GM20000 (cell line): Measurements from ENCODE around the gene KIN.
A peak's percentile ranks its signal among the peaks of the same experiment; 100 is the strongest.
"Not testable (repeated sequence)": the region's sequence is repeated elsewhere in the genome, so short reads cannot be mapped to it uniquely, and the experiment has no call there.

Experiments used
- DNase-seq: peaks from one replicate; pipeline ENCODE4 v3.0.0; 2012; ENCODE audit warnings: low spot score
- TF ChIP-seq, protein P1 (sequence below): IDR thresholded peaks from 2 replicates; pipeline ENCODE4 v1.5.1; 2012; ENCODE audit warnings: mild to moderate bottlenecking, control low read depth; ENCODE audit errors: extremely low read depth, missing control alignments

Gene KIN

DNA sequence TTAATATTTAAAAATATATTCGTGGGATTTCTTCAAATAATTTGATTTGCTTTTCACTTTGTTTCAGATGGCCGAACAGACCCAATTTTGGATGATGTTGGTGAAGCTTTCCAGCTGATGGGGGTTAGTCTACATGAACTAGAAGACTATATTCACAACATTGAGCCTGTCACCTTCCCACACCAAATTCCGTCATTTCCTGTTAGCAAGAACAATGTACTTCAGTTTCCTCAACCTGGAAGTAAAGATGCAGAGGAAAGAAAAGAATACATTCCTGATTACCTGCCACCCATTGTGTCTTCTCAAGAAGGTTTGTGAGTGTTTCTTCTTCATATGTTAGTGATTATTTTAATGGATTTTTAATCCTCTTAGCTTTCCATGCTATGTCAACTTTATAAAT is 36.5 kb upstream of the KIN start:
- DNase-seq, result no peak

DNA sequence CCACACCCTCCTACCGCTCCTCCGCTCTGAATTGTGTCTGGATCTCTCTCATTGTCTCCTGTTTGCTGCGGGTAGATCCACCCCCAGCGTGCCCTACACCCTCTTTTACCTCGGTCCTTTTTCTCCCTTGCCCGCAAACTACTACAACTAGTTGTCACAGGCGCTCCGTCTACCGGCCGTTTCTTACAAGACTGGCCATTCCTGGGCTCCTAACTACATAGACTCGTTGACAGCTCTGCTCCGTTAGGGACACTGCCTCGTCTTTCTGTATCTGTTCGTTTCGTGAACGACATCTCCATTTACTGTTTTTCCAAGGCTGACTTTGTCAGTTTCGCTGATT is 31.3 kb upstream of the KIN start:
- TF ChIP-seq, protein P1, sequence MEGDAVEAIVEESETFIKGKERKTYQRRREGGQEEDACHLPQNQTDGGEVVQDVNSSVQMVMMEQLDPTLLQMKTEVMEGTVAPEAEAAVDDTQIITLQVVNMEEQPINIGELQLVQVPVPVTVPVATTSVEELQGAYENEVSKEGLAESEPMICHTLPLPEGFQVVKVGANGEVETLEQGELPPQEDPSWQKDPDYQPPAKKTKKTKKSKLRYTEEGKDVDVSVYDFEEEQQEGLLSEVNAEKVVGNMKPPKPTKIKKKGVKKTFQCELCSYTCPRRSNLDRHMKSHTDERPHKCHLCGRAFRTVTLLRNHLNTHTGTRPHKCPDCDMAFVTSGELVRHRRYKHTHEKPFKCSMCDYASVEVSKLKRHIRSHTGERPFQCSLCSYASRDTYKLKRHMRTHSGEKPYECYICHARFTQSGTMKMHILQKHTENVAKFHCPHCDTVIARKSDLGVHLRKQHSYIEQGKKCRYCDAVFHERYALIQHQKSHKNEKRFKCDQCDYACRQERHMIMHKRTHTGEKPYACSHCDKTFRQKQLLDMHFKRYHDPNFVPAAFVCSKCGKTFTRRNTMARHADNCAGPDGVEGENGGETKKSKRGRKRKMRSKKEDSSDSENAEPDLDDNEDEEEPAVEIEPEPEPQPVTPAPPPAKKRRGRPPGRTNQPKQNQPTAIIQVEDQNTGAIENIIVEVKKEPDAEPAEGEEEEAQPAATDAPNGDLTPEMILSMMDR, result peak; percentile 21
- peak; percentile 50 for DNase-seq

More for the DNA sequence above, 36.5 kb upstream of the KIN start:
- TF ChIP-seq, protein P1, result no peak

DNA sequence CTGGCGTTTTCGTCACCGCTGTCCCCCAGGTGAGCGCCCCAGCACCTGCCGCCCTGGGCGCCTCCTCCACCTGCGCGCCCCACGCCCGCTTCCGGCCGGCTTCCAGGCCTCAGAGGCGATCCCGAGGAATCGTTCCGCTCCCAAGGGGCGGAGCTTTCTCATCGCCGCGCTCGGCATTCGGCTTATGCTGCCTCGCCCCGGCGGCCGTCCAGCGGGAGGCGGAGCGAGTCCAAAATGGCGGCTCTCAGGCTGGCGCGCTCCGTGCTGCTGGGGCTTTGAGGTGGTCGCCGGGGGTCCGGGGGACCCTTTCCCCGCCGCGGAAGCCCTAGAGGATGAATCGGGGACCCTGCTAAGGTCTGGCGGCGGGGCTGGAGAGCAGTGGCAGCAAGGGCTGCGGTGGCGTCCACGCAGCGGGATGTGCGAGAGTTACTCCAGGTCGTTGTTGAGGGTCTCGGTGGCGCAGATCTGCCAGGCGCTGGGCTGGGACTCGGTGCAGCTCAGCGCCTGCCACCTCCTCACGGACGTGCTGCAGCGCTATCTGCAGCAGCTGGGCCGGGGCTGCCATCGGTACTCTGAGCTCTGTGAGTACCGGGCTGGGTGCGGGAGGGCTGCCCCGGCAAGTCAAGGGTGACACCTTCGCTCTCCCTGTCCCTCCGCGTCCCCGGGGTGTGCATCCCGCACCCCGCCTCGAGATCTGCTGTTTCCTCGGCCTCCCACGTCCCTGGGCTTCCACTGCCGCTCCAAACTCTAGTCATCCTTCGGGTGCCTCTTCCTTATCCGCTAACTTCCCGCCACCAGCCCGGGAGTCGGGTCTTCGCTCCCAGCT is 30.7 kb upstream of the KIN start, which contains the start of gene TAF3:
TAF3 (plus strand) TSS at position 211 of the 826 bp plus-strand sequence; CDS start at position 416, 205 bp downstream.
- peak; percentile 93 for DNase-seq
- TF ChIP-seq, protein P1, result no peak

DNA sequence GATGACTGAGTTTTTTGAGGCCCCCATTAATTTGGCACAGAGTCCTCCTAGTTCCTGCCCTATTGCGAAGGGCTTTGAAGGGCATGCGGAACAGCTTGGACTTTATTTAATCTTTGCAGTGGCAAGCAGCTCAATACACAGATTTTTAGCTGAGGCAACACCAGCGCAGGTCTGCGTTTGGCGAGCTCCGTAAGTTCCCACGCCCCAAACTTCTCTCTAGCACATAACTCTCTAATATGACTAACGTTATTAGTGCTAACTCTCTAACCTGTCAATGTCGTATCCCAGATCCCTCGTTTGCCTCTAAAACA is 30.1 kb upstream of the KIN start:
- TF ChIP-seq, protein P1, result no peak

DNA sequence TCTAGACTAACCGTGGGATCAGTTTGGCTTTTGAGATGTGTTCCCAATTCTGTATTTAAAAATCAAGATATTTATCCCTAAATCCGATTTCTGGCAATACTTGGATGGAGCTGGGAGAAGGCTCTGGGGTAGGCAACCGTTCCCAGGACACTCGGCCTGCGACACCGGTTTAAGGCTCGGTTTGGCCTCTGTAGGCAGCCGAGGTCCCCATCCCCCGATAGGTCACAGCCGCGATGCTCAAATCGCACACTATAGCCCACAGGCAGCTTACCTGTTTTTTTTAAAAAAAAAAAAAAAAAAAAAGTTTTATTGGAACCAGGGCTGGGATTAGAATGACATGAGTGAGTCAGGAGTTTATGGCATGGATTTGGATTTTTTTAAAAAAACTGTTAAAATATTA is 29.8 kb upstream of the KIN start:
- no peak for DNase-seq
- TF ChIP-seq, protein P1, result no peak

More for the DNA sequence above, 30.1 kb upstream of the KIN start:
- DNase-seq, result no peak

DNA sequence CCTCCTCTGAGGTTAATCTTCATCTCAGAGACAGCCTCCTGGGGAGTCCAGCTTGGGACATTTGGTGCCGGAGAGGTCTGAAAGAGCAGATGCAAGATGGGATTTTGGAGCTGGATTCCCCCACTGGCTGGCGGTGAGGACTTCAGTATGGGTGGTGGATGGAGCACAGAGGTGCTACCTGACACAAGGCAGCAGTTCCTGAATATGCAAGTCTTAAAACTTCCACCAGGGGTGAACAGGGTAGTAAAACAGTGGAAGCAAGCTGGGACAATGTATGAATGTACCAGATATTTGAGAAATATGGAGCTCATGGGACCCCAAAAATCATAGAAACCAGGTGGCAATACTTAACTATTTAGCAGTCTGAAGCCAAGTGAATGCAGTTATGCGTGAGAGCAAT is 25.7 kb upstream of the KIN start:
- no peak for DNase-seq
- TF ChIP-seq, protein P1, result no peak

DNA sequence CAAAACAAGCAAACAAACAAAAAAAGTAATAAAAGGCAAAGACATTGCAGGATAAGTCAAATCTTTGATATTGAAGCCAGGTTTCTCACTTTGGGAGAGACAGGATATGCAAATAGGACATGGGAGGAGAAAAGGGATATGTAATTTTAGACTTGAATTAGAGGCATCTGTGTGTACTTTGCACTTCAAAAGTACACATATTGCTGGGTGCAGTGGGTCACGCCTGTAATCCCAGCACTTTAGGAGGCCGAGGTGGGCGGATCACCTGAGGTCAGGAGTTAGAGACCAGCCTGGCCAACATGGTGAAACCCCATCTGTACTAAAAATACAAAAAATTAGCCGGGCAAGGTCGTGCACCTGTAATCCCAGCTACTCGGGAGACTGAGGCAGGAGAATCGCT is 23.9 kb upstream of the KIN start:
- not testable (repeated sequence) for DNase-seq

DNA sequence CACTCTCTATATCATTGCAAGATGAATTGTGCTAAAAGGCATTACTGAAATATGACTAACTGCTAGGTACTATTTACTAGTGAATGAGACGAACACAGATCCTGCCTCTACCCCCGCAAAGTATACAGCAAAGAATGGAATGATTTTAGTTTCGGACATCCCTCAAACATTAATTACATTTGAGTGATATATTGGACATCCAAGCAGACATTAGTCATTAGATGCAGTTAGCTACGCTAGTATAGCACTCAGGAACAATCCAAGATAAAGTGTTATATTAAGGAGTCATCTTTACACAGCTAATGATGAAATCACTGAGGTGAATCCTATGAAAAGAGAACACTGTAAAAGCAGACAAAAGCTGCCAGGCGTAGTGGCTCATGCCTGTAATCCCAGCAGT is 23.2 kb upstream of the KIN start:
- DNase-seq, result no peak
- TF ChIP-seq, protein P1, result no peak
